Right lobe of liver (tissue), 4 donors: ENCODE results near the gene HYLS1.

Experiments
- POLR2A ChIP-seq: fragments of 450-650 bp; IDR thresholded peaks from one replicate; pipeline ENCODE4 v1.6.1; 2017; ENCODE audit warnings: antibody characterized with exemption, mild to moderate bottlenecking
- TF ChIP-seq, protein P1 (sequence below), 4 donors: fragments of 200-600 bp in 3 of 4; fragments of 450-650 bp in 1 of 4; IDR thresholded peaks; one replicate each; pipeline versions ENCODE4 v1.5.1 to v1.8.0; 2016 to 2022; ENCODE audit warnings: antibody characterized with exemption in 4 of 4, mild to moderate bottlenecking in 2 of 4
- donor health status: DM: no; HTN: no; CAD: no.
- donor health status: DM: no; HTN: no; CAD: no.
- donor health status: DM: no; HTN: yes; CAD: no.

GRCh38 chr11:125944350-125945010 is 57.0 kb downstream of the HYLS1 start:
- TF ChIP-seq, protein P1, sequence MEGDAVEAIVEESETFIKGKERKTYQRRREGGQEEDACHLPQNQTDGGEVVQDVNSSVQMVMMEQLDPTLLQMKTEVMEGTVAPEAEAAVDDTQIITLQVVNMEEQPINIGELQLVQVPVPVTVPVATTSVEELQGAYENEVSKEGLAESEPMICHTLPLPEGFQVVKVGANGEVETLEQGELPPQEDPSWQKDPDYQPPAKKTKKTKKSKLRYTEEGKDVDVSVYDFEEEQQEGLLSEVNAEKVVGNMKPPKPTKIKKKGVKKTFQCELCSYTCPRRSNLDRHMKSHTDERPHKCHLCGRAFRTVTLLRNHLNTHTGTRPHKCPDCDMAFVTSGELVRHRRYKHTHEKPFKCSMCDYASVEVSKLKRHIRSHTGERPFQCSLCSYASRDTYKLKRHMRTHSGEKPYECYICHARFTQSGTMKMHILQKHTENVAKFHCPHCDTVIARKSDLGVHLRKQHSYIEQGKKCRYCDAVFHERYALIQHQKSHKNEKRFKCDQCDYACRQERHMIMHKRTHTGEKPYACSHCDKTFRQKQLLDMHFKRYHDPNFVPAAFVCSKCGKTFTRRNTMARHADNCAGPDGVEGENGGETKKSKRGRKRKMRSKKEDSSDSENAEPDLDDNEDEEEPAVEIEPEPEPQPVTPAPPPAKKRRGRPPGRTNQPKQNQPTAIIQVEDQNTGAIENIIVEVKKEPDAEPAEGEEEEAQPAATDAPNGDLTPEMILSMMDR (IDR thresholded peaks at IDR 0.05), result no peak
- no peak for TF ChIP-seq POLR2A
